Measurements from ENCODE around the gene JAK2.

Gene JAK2

GRCh38 chr9:5073701-5074100 lies 88.6 kb downstream of the JAK2 start:
- Histone ChIP-seq H2AFZ (ENCODE audit: low read depth, low read length, severe bottlenecking) (no peak overlapping the region), H3K27me3 (ENCODE audit: low read length) (no peaks in the 10 kb centered on the region), H3K9me3 (ENCODE audit: insufficient read depth, low read length) (no peaks in the 10 kb centered on the region), H3K9me2 (replicated peaks; ENCODE audit: insufficient read depth, low read length) (no peaks in the 10 kb centered on the region), H3K4me2 (ENCODE audit: low read depth, low read length, poor library complexity, severe bottlenecking) (no peak overlapping the region), H4K20me1 (ENCODE audit: low read depth, low read length) (no peaks in the 10 kb centered on the region), H3K36me3 (ENCODE audit: low read length) (no peaks in the 10 kb centered on the region), H3K27ac (ENCODE audit: low read depth, low read length) (no peak overlapping the region), H3K79me2 (ENCODE audit: insufficient read depth, low read length) (no peaks in the 10 kb centered on the region), H3F3A (ENCODE audit: insufficient read depth) (no peaks in the 10 kb centered on the region), H3K4me3 (ENCODE audit: insufficient read depth, low read length, poor library complexity, severe bottlenecking) (no peak overlapping the region), H3K9ac (ENCODE audit: low read length) (no peak overlapping the region)
- TF ChIP-seq, protein P1, sequence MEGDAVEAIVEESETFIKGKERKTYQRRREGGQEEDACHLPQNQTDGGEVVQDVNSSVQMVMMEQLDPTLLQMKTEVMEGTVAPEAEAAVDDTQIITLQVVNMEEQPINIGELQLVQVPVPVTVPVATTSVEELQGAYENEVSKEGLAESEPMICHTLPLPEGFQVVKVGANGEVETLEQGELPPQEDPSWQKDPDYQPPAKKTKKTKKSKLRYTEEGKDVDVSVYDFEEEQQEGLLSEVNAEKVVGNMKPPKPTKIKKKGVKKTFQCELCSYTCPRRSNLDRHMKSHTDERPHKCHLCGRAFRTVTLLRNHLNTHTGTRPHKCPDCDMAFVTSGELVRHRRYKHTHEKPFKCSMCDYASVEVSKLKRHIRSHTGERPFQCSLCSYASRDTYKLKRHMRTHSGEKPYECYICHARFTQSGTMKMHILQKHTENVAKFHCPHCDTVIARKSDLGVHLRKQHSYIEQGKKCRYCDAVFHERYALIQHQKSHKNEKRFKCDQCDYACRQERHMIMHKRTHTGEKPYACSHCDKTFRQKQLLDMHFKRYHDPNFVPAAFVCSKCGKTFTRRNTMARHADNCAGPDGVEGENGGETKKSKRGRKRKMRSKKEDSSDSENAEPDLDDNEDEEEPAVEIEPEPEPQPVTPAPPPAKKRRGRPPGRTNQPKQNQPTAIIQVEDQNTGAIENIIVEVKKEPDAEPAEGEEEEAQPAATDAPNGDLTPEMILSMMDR (IDR thresholded peaks at IDR 0.05; ENCODE audit: insufficient read depth, low read length, poor library complexity, severe bottlenecking) = no peak
- no peak for TF ChIP-seq EZH2phosphoT487 (conservative IDR thresholded peaks at IDR 0.05; ENCODE audit: low read length)

GRCh38 chr9:5085993-5086392 lies 100.9 kb downstream of the JAK2 start:
- no peaks in the 10 kb centered on the region for H3K9me2 ChIP-seq (replicated peaks; ENCODE audit: insufficient read depth, low read length)
- no peak overlapping the region for H3K9ac ChIP-seq (ENCODE audit: low read length)
- H3K27me3 ChIP-seq (ENCODE audit: low read length) = no peaks in the 10 kb centered on the region
- TF ChIP-seq, protein P1 (IDR thresholded peaks at IDR 0.05; ENCODE audit: insufficient read depth, low read length, poor library complexity, severe bottlenecking) = no peak
- no peak for TF ChIP-seq EZH2phosphoT487 (conservative IDR thresholded peaks at IDR 0.05; ENCODE audit: low read length)
- no peaks in the 10 kb centered on the region for H3F3A ChIP-seq (ENCODE audit: insufficient read depth)
- H3K27ac ChIP-seq (ENCODE audit: low read depth, low read length) = no peak overlapping the region
- H4K20me1 ChIP-seq (ENCODE audit: low read depth, low read length) = no peaks in the 10 kb centered on the region
- no peak overlapping the region for H3K4me2 ChIP-seq (ENCODE audit: low read depth, low read length, poor library complexity, severe bottlenecking)
- H3K79me2 ChIP-seq (ENCODE audit: insufficient read depth, low read length) = no peaks in the 10 kb centered on the region
- no peak overlapping the region for H3K4me3 ChIP-seq (ENCODE audit: insufficient read depth, low read length, poor library complexity, severe bottlenecking)
- no peaks in the 10 kb centered on the region for H3K36me3 ChIP-seq (ENCODE audit: low read length)
- H2AFZ ChIP-seq (ENCODE audit: low read depth, low read length, severe bottlenecking) = no peak overlapping the region
- no peaks in the 10 kb centered on the region for H3K9me3 ChIP-seq (ENCODE audit: insufficient read depth, low read length)

DNA sequence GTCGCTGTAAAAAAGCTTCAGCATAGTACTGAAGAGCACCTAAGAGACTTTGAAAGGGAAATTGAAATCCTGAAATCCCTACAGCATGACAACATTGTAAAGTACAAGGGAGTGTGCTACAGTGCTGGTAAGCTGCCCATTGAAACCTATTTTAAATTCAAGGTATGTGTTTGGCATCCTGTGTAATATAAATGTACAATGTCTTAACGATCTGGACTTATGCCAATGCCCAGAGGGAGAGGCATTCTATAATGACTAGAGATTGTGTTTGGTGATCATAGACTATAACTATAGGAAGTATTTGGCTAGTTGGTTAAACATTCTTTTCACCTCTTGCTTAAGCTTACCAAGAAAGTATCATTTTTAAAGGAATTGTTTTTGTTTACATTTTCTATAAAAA lies 104.7 kb downstream of the JAK2 start:
- Histone ChIP-seq H2AFZ (ENCODE audit: low read depth, low read length, severe bottlenecking) (no peak overlapping the region), H3K9ac (ENCODE audit: low read length) (no peak overlapping the region), H3K4me3 (ENCODE audit: insufficient read depth, low read length, poor library complexity, severe bottlenecking) (no peak overlapping the region), H3F3A (ENCODE audit: insufficient read depth) (no peaks in the 10 kb centered on the region), H3K27ac (ENCODE audit: low read depth, low read length) (no peak overlapping the region), H3K4me2 (ENCODE audit: low read depth, low read length, poor library complexity, severe bottlenecking) (no peak overlapping the region), H3K9me3 (ENCODE audit: insufficient read depth, low read length) (no peaks in the 10 kb centered on the region), H3K79me2 (ENCODE audit: insufficient read depth, low read length) (no peaks in the 10 kb centered on the region), H3K36me3 (ENCODE audit: low read length) (no peaks in the 10 kb centered on the region), H4K20me1 (ENCODE audit: low read depth, low read length) (no peaks in the 10 kb centered on the region), H3K27me3 (ENCODE audit: low read length) (no peaks in the 10 kb centered on the region), H3K9me2 (replicated peaks; ENCODE audit: insufficient read depth, low read length) (no peaks in the 10 kb centered on the region)
- TF ChIP-seq EZH2phosphoT487 (conservative IDR thresholded peaks at IDR 0.05; ENCODE audit: low read length) = no peak
- TF ChIP-seq, protein P1 (IDR thresholded peaks at IDR 0.05; ENCODE audit: insufficient read depth, low read length, poor library complexity, severe bottlenecking) = no peak
